ENCODE measurements around the gene UGT1A6.
"Not testable (repeated sequence)": the region's sequence is repeated elsewhere in the genome, so short reads cannot be mapped to it uniquely, and the experiment has no call there.

Gene UGT1A6

DNA sequence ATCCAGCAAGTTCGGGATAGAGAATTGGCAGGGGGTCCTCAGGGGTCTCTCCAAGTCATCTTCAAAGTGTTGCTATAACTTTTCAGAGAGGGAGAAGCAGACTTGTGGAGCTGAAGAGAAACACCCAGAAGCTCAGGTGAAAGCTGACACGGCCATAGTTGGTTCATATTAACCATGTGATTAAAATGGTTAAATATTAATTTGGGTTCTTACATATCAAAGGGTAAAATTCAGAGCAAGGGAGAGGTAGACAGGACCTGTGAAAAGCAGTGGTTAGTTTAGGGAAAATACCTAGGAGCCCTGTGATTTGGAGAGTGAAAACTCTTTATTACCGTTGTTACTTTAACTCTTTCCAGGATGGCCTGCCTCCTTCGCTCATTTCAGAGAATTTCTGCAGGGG, at the start of gene UGT1A6:
UGT1A6 (plus strand) TSS at position 243 of the 400 bp plus-strand sequence; CDS start at position 358, 115 bp downstream.
- DNase-seq: no peak

GRCh38 chr2:233643128-233643527, 49.6 kb upstream of the UGT1A6 start:
- DNase-seq: no peak

DNA sequence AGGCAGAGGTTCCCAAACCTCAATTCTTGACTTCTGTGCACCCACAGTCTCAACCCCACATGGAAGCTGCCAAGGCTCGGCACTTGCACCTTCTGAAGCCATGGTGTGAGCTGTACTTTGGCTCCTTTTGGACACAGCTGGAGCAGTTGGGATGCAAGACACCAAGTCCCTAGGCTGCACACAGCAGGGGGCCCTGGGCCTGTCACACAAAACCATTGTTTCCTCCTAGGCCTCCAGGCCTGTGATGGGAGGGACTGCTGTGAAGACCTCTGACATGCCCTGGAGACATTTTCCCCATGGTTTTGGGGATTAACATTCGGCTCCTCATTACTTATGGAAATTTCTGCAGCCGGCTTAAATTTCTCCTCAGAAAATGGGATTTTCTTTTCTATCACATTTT, 46.7 kb upstream of the UGT1A6 start:
- DNase-seq: not testable (repeated sequence)

GRCh38 chr2:233650981-233651380, 41.7 kb upstream of the UGT1A6 start:
- DNase-seq: no peak

DNA sequence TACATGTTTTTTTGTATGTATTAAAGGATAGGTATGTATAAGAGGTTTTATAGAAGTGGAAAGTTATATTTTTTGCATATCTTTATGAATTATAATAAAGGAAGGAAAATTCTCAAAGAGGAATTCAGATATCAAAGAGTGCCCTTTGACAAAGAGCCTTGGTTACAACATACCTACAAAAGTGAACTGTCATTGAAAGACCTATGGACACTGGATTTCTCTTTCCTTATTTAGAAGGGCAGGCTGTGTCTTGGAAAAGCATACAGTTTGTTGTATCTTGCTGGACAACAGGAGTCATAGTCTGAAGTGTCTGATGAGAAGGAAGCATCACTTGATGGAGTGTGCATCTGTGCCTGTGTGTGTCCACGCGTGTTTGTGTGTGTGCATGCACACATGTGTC, 41.3 kb upstream of the UGT1A6 start:
- no peak for DNase-seq

- no peak for DNase-seq
Observed at GRCh38 chr2:233654501-233654900, 38.2 kb upstream of the UGT1A6 start.

- DNase-seq: no peak
Observed at GRCh38 chr2:233655043-233655442, 37.6 kb upstream of the UGT1A6 start.

DNA sequence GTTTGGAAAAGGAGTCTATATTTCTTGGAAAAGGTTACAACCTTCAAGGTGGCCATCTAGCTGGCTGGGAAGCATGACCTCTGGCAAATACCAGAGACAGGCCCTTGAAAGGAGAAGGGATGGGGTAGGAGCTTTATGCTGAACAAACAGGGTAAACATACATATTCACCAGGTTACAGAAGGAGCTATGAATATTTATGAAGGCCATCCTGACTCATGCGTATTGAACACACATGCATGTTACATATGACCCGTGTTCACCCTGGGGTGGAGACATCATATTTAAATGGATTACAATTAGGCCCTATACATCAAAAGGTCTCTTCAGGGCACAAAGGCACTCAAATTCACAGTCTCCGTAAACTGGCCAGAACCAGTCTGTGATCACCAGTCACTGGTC, 36.7 kb upstream of the UGT1A6 start:
- not testable (repeated sequence) for DNase-seq

DNA sequence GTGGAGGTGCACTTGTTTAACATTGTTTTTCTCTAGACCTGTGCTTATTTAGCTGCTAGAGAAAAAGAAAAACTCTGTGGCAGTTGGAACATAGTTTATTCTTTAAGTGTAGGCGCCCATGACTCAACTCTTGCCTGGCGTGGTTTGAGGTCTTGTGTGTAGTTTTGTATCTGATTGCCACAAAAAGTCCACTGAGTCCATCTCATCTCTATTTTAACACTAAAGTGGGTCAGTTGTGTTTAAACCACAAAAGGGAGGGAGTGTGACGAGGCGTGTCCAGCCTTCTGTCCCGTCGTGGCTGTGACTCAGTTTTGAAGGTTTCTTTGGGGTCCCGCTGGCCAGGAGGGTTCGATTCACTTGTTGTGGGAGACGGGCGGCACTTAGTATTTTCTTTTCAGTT, 36.2 kb upstream of the UGT1A6 start:
- no peak for DNase-seq

DNA sequence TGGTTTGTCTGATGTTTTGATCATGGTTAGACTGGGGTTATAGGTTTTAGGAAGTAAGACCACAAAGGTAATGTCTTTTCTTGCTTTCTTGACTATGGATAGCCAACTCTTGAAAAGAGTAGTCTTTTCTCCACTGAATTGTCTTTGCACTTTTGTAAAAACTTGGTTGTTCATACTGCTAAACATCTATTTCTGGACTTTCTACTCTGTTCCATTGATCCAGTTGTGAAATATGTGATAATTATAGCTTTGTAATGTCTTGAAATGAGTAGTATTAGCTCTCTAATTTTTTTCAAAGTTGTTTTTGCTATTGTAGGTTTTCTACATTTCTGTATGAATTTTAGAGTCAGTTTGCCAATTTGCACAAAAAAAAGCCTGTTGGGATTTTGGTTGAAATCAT, 34.1 kb upstream of the UGT1A6 start:
- no peak for DNase-seq

GRCh38 chr2:233663911-233664310, 28.8 kb upstream of the UGT1A6 start:
- DNase-seq: no peak

DNA sequence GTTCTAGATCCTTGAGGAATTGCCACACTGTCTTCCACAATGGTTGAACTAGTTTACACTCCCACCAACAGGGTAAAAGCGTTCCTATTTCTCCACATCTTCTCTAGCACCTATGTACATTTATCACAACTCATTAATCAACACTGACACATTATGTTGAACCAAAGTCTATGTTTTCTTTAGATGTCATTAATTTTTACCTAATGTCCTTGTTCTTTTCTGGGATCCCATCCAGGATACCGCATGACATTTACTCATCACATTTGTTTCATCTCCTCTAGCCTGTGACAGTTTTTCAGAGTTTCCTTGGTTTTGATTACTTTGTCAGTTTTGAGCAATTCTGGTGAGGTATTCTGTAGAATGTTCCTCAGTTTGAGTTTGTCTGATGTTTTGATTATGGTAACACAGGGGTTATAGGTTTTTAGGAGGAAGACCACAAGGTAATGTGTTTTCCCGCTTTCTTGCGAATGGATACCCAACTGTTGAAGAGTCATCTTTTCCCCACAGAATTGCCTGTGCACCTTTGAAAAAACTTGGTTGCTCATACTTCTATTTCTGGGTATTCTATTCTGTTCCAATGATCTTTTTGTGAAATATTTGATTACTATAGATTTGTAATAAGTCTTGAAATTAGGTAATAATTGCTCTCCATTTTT, 24.0 kb upstream of the UGT1A6 start:
- DNase-seq: no peak

- no peak for DNase-seq
Observed at GRCh38 chr2:233671290-233672161, 21.2 kb upstream of the UGT1A6 start, which contains the start of gene UGT1A9. Gene UGT1A9 (plus strand): TSS chr2:233671898. CDS start chr2:233671935, 37 bp downstream.

DNA sequence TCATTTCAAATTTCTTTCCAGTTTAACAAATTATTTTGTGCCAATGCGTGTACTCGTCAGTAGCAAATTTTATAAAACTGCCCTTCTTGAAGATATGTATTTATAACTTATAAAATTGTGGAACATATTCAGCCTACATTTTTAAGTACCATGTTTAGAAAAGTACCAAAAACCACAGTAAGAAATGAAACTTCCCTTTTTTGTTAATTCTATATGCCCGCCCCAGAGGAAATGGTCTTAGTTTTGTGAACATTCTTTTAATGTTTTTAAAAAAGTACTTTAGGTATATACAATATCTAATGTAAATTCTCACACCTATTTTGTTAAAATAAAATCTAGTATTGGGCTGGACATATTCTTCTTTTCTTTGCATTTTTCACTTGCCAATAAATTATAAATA, 19.8 kb upstream of the UGT1A6 start:
- no peak for DNase-seq

DNA sequence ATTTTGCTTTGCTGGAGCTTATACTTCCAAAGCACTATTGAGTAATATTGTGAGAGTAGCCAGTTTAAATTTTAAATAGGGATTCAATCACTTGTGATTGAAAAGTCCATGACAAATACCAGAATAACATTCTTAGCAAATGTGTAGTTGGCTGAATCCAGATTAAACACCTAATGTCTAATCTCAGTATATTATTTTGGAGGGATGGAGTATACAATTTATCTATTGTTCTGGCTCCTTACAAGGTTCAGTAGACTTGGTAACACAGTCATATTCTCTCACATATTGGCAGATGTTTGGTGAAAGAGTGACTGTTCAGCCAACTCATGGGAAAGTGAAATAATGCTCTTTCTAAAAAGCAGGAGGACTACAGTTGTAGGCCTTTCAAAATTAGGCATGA, 18.8 kb upstream of the UGT1A6 start:
- no peak for DNase-seq

DNA sequence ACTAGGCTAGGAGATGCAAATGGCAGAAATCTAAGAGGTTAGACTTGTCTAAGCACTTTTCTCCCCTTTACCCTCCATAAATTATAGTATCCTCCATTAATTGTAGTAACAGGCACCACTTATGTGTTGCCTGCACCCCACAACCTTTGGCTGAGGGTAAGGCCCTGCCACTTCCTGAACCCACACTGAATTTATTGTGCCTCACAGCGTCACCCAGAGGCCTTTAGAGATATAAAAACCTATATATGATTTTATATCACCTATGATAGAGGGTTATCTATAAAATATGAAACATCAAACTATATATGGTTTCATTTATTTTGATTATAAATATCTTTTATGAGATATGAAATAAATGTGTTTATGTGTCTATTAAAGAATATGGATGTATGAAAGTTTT, 18.4 kb upstream of the UGT1A6 start:
- DNase-seq: no peak

DNA sequence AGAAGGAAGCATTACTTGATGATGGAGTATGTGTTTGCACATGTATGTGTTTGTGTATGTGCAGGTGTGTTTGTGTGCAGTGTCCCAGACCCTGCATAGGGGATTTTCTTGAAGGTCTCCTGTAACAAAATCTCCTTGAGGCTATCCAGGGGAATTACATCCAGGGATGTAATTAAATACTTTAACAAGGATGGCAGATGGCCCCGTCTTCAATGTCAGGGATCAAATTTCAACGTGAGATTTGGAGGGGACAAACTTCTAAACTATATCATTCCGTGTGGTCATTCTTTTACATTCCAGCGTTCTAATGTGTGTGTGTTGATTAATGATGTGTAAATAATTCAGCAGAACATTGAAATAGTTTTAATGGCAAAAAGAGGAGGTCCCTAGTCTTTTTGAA, 17.7 kb upstream of the UGT1A6 start:
- DNase-seq: no peak

- no peak for DNase-seq
Observed at GRCh38 chr2:233676046-233676445, 16.6 kb upstream of the UGT1A6 start.

DNA sequence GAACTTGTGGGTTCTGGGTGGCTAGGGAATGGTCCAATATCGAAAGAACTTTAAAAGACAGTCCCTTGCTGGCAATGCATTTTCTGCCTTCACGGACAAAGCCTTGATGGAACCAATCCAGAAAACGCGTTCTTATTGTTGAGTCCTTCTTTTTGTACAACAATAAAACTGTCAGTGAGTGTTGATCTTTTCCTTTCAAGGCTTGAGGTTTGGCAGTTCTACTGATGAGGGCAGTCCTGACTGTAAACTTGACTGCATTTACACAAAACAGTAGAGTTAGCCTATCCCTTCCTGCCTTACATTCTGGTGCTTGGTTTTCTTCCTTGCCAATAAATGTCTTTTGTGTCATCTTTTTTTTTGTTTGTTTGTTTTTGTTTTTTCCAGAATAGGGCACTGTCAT, 13.5 kb upstream of the UGT1A6 start:
- DNase-seq: no peak

GRCh38 chr2:233680361-233681045, 12.2 kb upstream of the UGT1A6 start:
- no peak for DNase-seq

DNA sequence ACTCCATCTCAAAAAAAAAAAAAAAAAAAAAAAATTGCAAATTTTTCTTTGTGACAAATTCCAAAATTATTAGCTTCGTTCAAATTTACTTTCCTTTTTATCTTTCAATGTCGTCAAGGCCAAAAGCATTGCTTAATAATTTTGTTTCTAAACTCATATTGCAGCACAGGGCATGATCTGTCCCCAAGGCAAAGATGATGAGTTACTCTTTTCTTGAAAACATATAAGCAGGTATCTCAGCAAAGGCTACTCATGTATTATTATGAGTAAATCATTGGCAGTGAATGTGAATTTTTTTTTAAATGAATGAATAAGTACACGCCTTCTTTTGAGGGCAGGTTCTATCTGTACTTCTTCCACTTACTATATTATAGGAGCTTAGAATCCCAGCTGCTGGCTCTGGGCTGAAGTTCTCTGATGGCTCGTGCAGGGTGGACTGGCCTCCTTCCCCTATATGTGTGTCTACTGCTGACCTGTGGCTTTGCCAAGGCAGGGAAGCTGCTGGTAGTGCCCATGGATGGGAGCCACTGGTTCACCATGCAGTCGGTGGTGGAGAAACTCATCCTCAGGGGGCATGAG, 11.1 kb upstream of the UGT1A6 start, which contains the start of gene UGT1A7:
UGT1A7 (plus strand) TSS at position 381 of the 579 bp plus-strand sequence; CDS start at position 418, 37 bp downstream.
- no peak for DNase-seq

GRCh38 chr2:233684640-233685039, 8.1 kb upstream of the UGT1A6 start:
- DNase-seq: no peak

DNA sequence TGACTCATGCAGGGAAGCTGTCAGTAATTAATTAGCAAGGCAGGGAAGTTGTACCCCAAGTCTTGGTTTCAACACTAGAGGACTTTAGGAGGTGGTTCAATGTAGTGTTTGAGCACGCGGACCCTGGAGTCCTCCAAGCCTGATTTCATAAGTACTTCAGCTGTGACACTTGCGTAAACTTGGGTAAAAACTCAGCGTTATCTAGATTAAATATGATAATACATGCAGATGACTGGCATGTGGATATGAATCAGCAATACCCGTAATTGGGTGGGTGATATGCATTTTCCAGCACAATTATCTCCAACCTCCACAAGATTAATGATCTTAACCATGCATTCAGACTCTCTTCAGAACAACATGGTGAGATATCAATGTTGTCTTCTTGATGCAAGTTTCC, 5.8 kb upstream of the UGT1A6 start:
- DNase-seq: no peak

Data from right hindlimb (tissue), 1 donor.